ENCODE data around the gene SLC16A9. TPM values are rescaled to one million over a fixed set of nuclear protein-coding genes. Genes with fewer than 3 reads are reported as not detected.

Gene SLC16A9
- total RNA-seq, 1 experiment from 2014 or later: 4.1 TPM

DNA sequence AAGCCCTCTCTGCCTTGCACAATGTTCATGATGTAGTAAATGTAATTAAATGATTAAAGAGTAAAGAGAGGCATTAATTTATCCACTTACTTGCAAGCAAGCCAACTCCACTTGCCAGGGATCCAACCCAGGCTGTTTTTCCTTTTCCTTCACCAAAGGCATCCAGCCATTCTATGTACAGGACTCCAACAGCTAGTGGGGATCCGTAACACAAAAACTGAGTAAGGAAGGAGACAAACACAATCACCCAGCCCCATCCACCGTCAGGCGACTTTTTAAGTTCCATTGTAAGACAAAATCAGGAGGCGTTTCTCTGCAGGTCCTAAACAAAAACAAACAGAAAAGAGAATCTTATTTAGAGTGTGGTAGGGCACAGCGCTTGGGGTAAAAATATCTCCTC, 25.6 kb downstream of the SLC16A9 start:
- WGBS (ENCODE audit: extremely low coverage, insufficient read length, low lambda C conversion rate): no CpG with 5 or more reads among the region's 5 CpGs
- no peak overlapping the region for H2AK5ac ChIP-seq (ENCODE audit: insufficient read length, low read length)
- H2BK12ac ChIP-seq (ENCODE audit: insufficient read length, low read depth, low read length): no peak overlapping the region
- no peak overlapping the region for H3K4me2 ChIP-seq (ENCODE audit: insufficient read depth, insufficient read length, low read length)
- 0 out of 2 replicates have a peak, but pooled peaks cover 3% of the 10 kb centered on the region for H3K4me1 ChIP-seq (ENCODE audit: insufficient read depth, low read length)
- TF ChIP-seq, protein P1, sequence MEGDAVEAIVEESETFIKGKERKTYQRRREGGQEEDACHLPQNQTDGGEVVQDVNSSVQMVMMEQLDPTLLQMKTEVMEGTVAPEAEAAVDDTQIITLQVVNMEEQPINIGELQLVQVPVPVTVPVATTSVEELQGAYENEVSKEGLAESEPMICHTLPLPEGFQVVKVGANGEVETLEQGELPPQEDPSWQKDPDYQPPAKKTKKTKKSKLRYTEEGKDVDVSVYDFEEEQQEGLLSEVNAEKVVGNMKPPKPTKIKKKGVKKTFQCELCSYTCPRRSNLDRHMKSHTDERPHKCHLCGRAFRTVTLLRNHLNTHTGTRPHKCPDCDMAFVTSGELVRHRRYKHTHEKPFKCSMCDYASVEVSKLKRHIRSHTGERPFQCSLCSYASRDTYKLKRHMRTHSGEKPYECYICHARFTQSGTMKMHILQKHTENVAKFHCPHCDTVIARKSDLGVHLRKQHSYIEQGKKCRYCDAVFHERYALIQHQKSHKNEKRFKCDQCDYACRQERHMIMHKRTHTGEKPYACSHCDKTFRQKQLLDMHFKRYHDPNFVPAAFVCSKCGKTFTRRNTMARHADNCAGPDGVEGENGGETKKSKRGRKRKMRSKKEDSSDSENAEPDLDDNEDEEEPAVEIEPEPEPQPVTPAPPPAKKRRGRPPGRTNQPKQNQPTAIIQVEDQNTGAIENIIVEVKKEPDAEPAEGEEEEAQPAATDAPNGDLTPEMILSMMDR (conservative IDR thresholded peaks at IDR 0.05): no peak
- no peak overlapping the region for H3K4me3 Mint-ChIP-seq
- no peak overlapping the region for H4K91ac ChIP-seq (ENCODE audit: insufficient read length, low read depth, low read length)
- no peaks in the 10 kb centered on the region for H3K79me2 ChIP-seq (ENCODE audit: insufficient read depth, low read length)
- H2BK15ac ChIP-seq (ENCODE audit: low read depth, low read length): no peak overlapping the region
- no peaks in the 10 kb centered on the region for H3K9me3 ChIP-seq (ENCODE audit: control insufficient read depth, low read depth, low read length)
- no peak overlapping the region for H3K14ac ChIP-seq (ENCODE audit: insufficient read depth, low read length)
- H3K36me3 Mint-ChIP-seq (ENCODE audit: insufficient read depth in 1 of 3, low read depth in 3 of 3): peaks cover 0 to 29% (median 3%) of the 10 kb centered on the region in 3 experiments; a peak in 4 of 7 replicates
- H3K23ac ChIP-seq (ENCODE audit: insufficient read length, low read depth, low read length): no peak overlapping the region
- no peaks in the 10 kb centered on the region for H3K23me2 ChIP-seq (ENCODE audit: insufficient read length, low read depth, low read length, poor library complexity, severe bottlenecking)
- no peak overlapping the region for H3T11ph ChIP-seq (ENCODE audit: low read length)
- no peak overlapping the region for H2BK5ac ChIP-seq (ENCODE audit: insufficient read length, low read length)
- H3K27ac ChIP-seq (ENCODE audit: insufficient read length, low read depth, low read length): no peak overlapping the region
- no peak for DNase-seq
- no peak overlapping the region for H3K4ac ChIP-seq (ENCODE audit: low read depth, low read length)
- H4K20me1 ChIP-seq (ENCODE audit: control insufficient read depth, insufficient read depth, insufficient read length): no peaks in the 10 kb centered on the region
- H3K9ac ChIP-seq (ENCODE audit: extremely low read depth, insufficient read length, low read length): no peak overlapping the region
- no peaks in the 10 kb centered on the region for H3K79me1 ChIP-seq (ENCODE audit: insufficient read depth, low read depth, low read length, poor library complexity, severe bottlenecking)
- peaks cover 7 to 10% of the 10 kb centered on the region in 2 experiments for H3K4me1 Mint-ChIP-seq
- no peak overlapping the region for H4K5ac ChIP-seq (ENCODE audit: insufficient read length, low read depth, low read length)
- H4K8ac ChIP-seq (replicated peaks; ENCODE audit: insufficient read length, low read depth, low read length): no peak overlapping the region
- H2BK20ac ChIP-seq (ENCODE audit: low read depth, low read length, poor library complexity, severe bottlenecking): no peak overlapping the region
- no peak overlapping the region for H2BK120ac ChIP-seq (ENCODE audit: low read depth, low read length, poor library complexity, severe bottlenecking)
- no peaks in the 10 kb centered on the region for H3K27me3 ChIP-seq (ENCODE audit: insufficient read depth, low read length)
- H3K56ac ChIP-seq (ENCODE audit: insufficient read length, low read depth, low read length): no peak overlapping the region
- no peak overlapping the region for H2AFZ ChIP-seq (ENCODE audit: low read length)
- H3K27ac Mint-ChIP-seq: peak overlapping the region in 1 of 3 experiments; percentile 61; a peak in 3 of 7 replicates
- no peak overlapping the region for H3K18ac ChIP-seq (ENCODE audit: insufficient read length, low read depth, low read length)
- no peaks in the 10 kb centered on the region for H3K27me3 Mint-ChIP-seq (ENCODE audit: low read depth)
- H3K9me3 Mint-ChIP-seq: no peaks in the 10 kb centered on the region

Data from H9 (cell line).